ENCODE results near the gene IER3.
A peak's percentile ranks its signal among the peaks of the same experiment; 100 is the strongest.

IER3 gene

GRCh38 chr6:30754631-30755030, 10.3 kb upstream of the IER3 start:
- no peaks in the 10 kb centered on the region for H3K27me3 Mint-ChIP-seq (ENCODE audit: low read depth)
- TF ChIP-seq, protein P1, sequence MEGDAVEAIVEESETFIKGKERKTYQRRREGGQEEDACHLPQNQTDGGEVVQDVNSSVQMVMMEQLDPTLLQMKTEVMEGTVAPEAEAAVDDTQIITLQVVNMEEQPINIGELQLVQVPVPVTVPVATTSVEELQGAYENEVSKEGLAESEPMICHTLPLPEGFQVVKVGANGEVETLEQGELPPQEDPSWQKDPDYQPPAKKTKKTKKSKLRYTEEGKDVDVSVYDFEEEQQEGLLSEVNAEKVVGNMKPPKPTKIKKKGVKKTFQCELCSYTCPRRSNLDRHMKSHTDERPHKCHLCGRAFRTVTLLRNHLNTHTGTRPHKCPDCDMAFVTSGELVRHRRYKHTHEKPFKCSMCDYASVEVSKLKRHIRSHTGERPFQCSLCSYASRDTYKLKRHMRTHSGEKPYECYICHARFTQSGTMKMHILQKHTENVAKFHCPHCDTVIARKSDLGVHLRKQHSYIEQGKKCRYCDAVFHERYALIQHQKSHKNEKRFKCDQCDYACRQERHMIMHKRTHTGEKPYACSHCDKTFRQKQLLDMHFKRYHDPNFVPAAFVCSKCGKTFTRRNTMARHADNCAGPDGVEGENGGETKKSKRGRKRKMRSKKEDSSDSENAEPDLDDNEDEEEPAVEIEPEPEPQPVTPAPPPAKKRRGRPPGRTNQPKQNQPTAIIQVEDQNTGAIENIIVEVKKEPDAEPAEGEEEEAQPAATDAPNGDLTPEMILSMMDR (IDR thresholded peaks at IDR 0.05; ENCODE audit: unreplicated experiment in 3 of 3) = no peak
- H3K4me1 Mint-ChIP-seq = peaks cover 37% of the 10 kb centered on the region

GRCh38 chr6:30752157-30752927, 8.0 kb upstream of the IER3 start:
- TF ChIP-seq, protein P1 (IDR thresholded peaks at IDR 0.05; ENCODE audit: unreplicated experiment in 3 of 3) = no peak
- H3K27me3 Mint-ChIP-seq (ENCODE audit: low read depth) = no peaks in the 10 kb centered on the region
- H3K36me3 Mint-ChIP-seq (ENCODE audit: low read depth) = no peaks in the 10 kb centered on the region
- H3K27ac Mint-ChIP-seq = peak overlapping the region; percentile 61 to 91 (median 78)
- H3K4me3 Mint-ChIP-seq = peak overlapping the region in 1 of 3 experiments; percentile 3
- H3K4me1 Mint-ChIP-seq = peaks cover 44% of the 10 kb centered on the region
- no peaks in the 10 kb centered on the region for H3K9me3 Mint-ChIP-seq

More at GRCh38 chr6:30754631-30755030, 10.3 kb upstream of the IER3 start:
- no peaks in the 10 kb centered on the region for H3K9me3 Mint-ChIP-seq
- no peak overlapping the region for H3K4me3 Mint-ChIP-seq
- H3K27ac Mint-ChIP-seq = no peak overlapping the region
- H3K36me3 Mint-ChIP-seq (ENCODE audit: low read depth) = no peaks in the 10 kb centered on the region

DNA sequence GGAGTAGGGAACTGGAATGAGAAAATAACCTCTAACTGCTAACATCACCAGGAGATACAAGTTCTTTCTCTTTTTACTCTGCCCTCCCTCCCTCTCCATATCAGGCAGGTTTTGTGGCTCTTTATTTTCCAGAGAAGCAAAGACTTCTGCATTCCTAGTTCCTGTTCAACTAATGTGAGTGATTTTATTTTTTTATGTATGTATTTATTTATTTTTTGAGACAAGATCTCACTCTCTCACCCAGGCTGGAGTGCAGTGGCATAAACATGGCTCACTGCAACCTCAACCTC, 6.0 kb upstream of the IER3 start:
- Mint-ChIP-seq H3K27me3 (ENCODE audit: low read depth) (no peaks in the 10 kb centered on the region), H3K9me3 (no peaks in the 10 kb centered on the region), H3K4me3 (no peak overlapping the region), H3K4me1 (peaks cover 47% of the 10 kb centered on the region), H3K27ac (peak overlapping the region; percentile 49 to 81 (median 70)), H3K36me3 (ENCODE audit: low read depth) (no peaks in the 10 kb centered on the region)
- TF ChIP-seq, protein P1 (IDR thresholded peaks at IDR 0.05; ENCODE audit: unreplicated experiment in 3 of 3) = no peak

DNA sequence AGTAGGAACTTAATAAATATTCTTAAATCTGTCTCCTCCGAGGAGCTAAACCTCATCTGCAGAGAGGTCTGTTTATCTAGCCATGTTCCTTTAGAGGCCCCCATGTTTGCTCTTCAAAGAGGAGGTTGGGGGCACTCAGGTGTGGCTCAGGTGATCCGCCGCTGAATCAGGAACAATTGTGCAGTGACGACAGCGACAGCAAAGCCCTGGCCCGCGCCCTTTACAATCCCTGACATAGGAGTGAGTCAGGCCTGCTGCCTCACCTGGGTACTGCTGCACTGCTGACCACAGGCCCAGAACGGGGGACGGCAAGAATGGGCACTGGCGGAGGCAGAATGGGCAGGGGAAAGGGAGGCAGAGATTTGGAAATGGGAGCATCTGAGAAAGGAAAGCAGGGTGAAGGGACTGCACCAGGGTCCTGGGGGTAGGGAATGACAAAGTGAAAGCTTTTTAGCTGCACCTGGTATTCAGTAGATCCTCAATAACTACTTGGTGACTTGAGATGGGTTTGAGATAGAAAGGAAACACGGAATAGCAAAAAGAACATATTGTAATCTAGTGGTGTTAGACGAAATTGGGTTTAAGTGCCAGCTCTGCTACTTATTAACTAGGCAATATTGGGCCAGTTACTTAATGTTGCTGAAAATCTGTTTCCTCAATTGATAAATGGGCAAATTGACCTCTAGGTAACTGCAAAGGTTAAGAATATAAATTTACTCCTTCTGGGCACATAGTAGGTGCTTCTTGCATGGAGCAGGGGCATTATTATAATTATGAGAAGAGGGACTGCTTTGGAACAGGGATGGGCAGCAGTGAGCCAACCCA, 5.4 kb upstream of the IER3 start:
- Mint-ChIP-seq H3K27me3 (ENCODE audit: low read depth) (no peaks in the 10 kb centered on the region), H3K27ac (peak overlapping the region; percentile 49 to 81 (median 70)), H3K9me3 (no peaks in the 10 kb centered on the region), H3K4me1 (peaks cover 52% of the 10 kb centered on the region), H3K36me3 (ENCODE audit: low read depth) (no peaks in the 10 kb centered on the region), H3K4me3 (no peak overlapping the region)
- TF ChIP-seq, protein P1 (IDR thresholded peaks at IDR 0.05; ENCODE audit: unreplicated experiment in 3 of 3) = no peak

GRCh38 chr6:30748851-30749540, 4.6 kb upstream of the IER3 start:
- Mint-ChIP-seq H3K4me3 (peak overlapping the region in 1 of 3 experiments; percentile 15), H3K27me3 (ENCODE audit: low read depth) (no peaks in the 10 kb centered on the region), H3K36me3 (ENCODE audit: low read depth) (no peaks in the 10 kb centered on the region), H3K4me1 (peaks cover 52% of the 10 kb centered on the region), H3K27ac (peak overlapping the region; percentile 59 to 81 (median 70)), H3K9me3 (no peaks in the 10 kb centered on the region)
- TF ChIP-seq, protein P1 (IDR thresholded peaks at IDR 0.05; ENCODE audit: unreplicated experiment in 3 of 3) = no peak

Data from nephron (organoid).